Activated gamma-delta T cell treated with anti-CD3 and anti-CD28 coated beads, Interleukin-2, amount 50 U/mL, for 16 hours (primary cell): Measurements from ENCODE around the gene TNS3.
"Not testable (repeated sequence)": the region's sequence is repeated elsewhere in the genome, so short reads cannot be mapped to it uniquely, and the experiment has no call there.

Source experiments
- DNase-seq: peaks from one replicate; pipeline ENCODE4 v3.0.0-alpha.2; 2020; ENCODE audit warnings: low read depth

Gene TNS3

GRCh38 chr7:47449810-47450590, 131.9 kb downstream of the TNS3 start:
- DNase-seq = no peak

GRCh38 chr7:47448971-47449370, 132.9 kb downstream of the TNS3 start:
- DNase-seq = no peak

- DNase-seq = no peak
These were observed 134.1 kb downstream of the TNS3 start for GRCh38 chr7:47447621-47448349.

GRCh38 chr7:47446871-47447466, 134.9 kb downstream of the TNS3 start:
- DNase-seq = no peak

GRCh38 chr7:47444376-47445098, 137.4 kb downstream of the TNS3 start:
- DNase-seq = no peak

- no peak for DNase-seq
These were observed 138.9 kb downstream of the TNS3 start for GRCh38 chr7:47443049-47443448.

GRCh38 chr7:47442605-47442865, 139.4 kb downstream of the TNS3 start:
- no peak for DNase-seq

GRCh38 chr7:47441796-47442604, 139.9 kb downstream of the TNS3 start:
- DNase-seq = no peak

GRCh38 chr7:47441048-47441447, 140.9 kb downstream of the TNS3 start:
- DNase-seq = not testable (repeated sequence)

- DNase-seq = no peak
These were observed 141.6 kb downstream of the TNS3 start for GRCh38 chr7:47440320-47440719.

- no peak for DNase-seq
These were observed 142.7 kb downstream of the TNS3 start for GRCh38 chr7:47439181-47439667.

- DNase-seq = no peak
These were observed 143.4 kb downstream of the TNS3 start for GRCh38 chr7:47438411-47439029.

GRCh38 chr7:47435889-47436312, 146.0 kb downstream of the TNS3 start:
- DNase-seq = no peak

GRCh38 chr7:47433564-47433895, 148.4 kb downstream of the TNS3 start:
- no peak for DNase-seq

GRCh38 chr7:47432671-47433563, 149.0 kb downstream of the TNS3 start:
- no peak for DNase-seq

GRCh38 chr7:47430422-47430821, 151.5 kb downstream of the TNS3 start:
- DNase-seq = no peak

- DNase-seq = no peak
These were observed 153.0 kb downstream of the TNS3 start for GRCh38 chr7:47428768-47429472.

- no peak for DNase-seq
These were observed 153.7 kb downstream of the TNS3 start for GRCh38 chr7:47428052-47428767.

GRCh38 chr7:47427051-47427643, 154.8 kb downstream of the TNS3 start:
- DNase-seq = no peak
